HG03097 (cell line): ENCODE results near the gene HSD17B11.
"Not testable (repeated sequence)": the region's sequence is repeated elsewhere in the genome, so short reads cannot be mapped to it uniquely, and the experiment has no call there.

Source experiments
- ATAC-seq: cut with Tn5 transposase; IDR thresholded peaks from one replicate; pipeline ENCODE4 v1.9.1; 2021; ENCODE audit not compliant: unreplicated experiment, low FRiP score

HSD17B11 gene

DNA sequence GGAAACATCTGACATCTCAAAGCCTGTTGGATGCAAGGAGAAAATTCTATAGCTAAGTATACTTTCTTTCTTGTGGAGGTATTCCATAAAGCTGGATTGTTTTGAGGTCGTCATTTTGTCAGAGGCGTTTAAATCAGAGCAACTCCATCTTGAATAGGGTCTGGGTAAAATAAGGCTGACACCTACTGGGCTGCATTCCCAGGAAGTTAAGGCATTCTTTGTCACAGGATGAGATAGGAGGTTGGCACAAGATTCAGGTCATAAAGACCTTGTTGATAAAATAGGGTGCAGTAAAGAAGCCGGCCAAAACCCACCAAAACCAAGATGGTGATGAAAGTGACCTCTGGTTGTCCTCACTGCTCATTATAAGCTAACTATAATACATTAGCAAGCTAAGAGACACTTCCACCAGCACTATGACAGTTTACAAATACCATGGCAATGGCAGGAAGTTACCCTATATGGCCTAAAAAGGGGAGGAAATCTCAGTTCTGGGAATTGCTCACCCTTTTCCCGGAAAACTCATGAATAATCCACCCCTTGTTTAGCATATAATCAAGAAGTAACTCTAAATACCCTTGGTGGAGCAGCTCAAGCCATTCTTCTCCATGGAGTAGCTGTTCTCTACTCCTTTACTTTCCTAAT, 80.2 kb downstream of the HSD17B11 start:
- ATAC-seq = no peak

GRCh38 chr4:87309625-87310024, 81.4 kb downstream of the HSD17B11 start:
- no peak for ATAC-seq

GRCh38 chr4:87306056-87306455, 84.9 kb downstream of the HSD17B11 start:
- ATAC-seq = no peak

GRCh38 chr4:87305562-87305961, 85.4 kb downstream of the HSD17B11 start:
- no peak for ATAC-seq

GRCh38 chr4:87304745-87305432, 86.1 kb downstream of the HSD17B11 start:
- no peak for ATAC-seq

GRCh38 chr4:87299898-87300297, 91.1 kb downstream of the HSD17B11 start:
- no peak for ATAC-seq

- ATAC-seq = no peak
Measured at GRCh38 chr4:87298362-87298761, 92.6 kb downstream of the HSD17B11 start.

DNA sequence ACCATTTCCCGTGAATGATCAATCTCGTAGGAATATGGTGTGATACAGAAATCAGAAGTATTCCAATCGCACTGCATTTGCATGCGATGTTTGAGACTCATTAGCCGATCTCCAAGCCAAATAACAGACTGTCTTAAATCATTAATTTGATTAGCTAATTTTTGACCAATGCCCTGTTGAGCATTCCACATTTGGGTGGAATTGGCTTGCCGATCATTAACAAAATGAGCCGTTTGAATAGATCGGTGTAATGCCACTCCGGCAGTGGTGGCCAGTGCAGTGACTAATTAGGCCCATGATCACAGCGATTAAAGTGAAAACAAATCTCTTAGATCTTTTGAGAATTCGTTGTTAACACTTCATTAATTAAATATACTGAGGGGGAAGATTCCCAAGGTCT, 96.1 kb downstream of the HSD17B11 start:
- ATAC-seq = not testable (repeated sequence)

DNA sequence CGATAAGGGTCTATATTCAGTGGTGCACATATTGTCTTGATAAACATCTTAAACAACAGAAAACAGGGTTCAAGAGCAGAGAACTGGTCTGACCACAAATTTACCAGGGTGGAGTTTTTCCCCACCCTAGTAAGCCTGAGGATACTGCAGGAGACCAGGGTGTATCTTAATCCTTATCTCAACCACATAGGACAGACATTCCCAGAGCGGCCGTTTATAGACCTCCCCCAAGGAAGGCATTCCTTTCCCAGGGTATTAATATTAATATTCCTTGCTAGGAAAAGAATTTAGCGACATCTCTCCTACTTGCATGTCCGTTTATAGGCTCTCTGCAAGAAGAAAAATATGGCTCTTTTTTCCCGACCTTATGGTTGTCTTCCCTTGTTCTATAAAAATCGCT, 97.1 kb downstream of the HSD17B11 start:
- ATAC-seq = not testable (repeated sequence)

- no peak for ATAC-seq
Measured at GRCh38 chr4:87286970-87287369, 104.0 kb downstream of the HSD17B11 start.
